ENCODE results near the gene SPAG6. TPM values are rescaled to one million over a fixed set of nuclear protein-coding genes. Genes with fewer than 3 reads are reported as not detected.

Gene SPAG6
- total RNA-seq, 1 donor from 2014 or later: 0.70 TPM

DNA sequence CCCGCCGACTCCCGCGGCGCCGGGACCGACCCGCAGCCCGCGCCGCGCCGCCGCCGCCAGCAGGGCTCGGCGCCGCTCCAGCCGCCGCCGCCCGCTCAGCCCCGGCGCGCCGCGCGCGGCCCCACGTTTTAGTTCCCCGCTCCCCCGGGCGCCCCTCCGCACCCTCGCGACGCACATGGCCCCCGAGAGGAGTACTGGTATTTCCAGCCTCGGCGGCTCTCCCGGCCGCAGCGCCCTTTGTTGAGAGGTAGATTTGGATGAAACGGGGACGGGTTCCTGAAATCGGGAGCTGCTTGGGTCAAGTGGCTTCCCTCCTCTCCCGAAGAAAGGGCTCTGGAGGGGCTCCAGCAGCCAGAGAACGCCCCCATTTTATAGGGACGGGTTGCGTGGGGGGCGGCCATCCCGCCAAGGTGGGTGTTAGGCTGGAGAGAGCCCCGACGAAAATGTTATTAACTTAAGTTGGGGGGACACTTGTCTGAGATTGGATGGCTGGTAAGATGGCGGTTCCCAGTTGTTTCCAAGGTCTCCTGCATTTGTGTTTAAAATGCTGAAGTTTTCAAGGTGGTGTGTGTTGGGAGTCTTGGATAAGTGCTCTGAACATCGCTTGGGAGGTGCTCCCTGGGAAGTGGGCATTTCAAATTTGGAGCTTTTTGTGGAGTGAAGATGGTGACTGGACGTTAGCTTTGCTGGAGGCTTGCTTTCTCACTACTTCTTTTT, 23.2 kb upstream of the SPAG6 start:
- no peak for DNase-seq (ENCODE audit: low read depth)

DNA sequence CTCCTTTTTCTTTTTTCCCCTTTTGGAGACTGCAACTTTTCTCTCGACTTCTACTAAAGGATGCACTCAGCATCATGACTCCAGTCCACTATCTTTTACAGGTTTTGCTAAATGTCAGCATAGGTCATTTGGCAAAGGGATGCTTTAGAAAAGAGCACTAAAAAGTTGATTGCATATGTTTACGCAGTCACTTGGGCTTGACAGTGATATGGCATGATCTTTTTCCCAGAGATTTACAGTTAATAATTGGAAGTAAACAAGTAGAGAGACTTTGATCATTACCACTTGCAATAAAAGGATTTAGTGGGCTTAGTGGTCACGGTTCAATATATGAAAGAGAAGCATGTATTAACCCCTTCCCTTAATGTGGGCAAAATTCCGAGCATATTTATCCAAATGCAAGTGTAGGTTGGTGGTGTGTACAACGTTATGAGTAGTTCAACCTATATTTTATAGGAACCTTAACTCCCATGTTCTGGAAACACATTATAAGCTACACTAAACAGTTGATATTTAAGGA, 22.6 kb upstream of the SPAG6 start:
- DNase-seq (ENCODE audit: low read depth): no peak

DNA sequence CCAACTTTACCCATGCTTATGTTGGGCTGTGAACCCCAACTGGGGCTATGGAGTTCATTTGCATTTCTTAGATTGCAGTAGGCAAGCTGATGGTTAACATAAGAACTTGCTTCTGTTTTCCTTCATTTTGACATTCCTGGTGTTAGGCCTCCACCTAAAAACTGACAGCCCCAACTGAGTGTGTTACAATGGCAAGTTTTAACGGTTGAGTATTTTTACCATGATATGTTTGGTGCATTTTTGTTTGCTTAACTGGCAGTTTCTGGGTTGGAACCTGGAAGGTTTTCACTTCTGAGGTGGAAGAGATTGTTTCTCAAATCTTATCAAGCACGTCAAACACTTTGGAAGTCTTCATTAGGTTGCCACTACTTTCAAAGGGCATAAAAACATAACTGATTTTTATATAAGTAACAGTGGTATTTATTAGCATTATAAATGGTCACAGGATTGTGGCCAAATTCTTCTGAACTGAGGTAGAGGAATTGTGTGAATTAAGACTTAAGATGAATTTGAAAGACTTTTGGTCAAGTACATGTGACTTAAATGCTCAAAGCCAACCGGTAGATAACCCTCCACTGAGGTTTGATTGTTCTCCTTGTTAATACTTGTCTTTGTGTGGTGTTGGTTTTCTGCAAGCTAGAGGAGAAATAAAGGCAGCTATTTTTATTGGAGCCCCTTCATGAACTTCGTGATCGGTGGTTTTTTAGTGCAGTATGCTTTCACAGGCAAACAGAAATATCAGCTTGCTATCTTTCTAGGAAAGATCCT, 21.6 kb upstream of the SPAG6 start:
- DNase-seq (ENCODE audit: low read depth): no peak

DNA sequence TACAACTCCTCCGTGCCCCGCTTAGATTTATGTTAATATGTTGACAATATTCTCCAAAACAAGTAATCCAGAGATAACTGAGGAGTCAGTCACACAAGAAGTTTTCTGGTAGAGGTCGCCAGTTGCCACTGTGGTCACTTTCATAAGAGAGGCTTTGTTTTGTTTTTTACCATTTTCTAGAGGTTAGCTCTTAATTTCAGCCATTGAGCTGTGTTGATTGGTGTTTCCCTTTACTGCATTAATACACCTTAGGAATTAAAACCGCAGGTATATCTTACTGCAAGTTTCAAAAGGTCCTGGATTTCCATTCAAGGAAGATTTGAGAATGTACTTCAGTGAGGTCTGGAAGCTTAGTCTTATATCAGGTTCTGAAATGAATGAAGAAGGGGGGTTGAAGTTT, 20.9 kb upstream of the SPAG6 start:
- DNase-seq (ENCODE audit: low read depth): no peak

GRCh38 chr10:22324893-22325271, 20.4 kb upstream of the SPAG6 start:
- DNase-seq (ENCODE audit: low read depth): no peak

DNA sequence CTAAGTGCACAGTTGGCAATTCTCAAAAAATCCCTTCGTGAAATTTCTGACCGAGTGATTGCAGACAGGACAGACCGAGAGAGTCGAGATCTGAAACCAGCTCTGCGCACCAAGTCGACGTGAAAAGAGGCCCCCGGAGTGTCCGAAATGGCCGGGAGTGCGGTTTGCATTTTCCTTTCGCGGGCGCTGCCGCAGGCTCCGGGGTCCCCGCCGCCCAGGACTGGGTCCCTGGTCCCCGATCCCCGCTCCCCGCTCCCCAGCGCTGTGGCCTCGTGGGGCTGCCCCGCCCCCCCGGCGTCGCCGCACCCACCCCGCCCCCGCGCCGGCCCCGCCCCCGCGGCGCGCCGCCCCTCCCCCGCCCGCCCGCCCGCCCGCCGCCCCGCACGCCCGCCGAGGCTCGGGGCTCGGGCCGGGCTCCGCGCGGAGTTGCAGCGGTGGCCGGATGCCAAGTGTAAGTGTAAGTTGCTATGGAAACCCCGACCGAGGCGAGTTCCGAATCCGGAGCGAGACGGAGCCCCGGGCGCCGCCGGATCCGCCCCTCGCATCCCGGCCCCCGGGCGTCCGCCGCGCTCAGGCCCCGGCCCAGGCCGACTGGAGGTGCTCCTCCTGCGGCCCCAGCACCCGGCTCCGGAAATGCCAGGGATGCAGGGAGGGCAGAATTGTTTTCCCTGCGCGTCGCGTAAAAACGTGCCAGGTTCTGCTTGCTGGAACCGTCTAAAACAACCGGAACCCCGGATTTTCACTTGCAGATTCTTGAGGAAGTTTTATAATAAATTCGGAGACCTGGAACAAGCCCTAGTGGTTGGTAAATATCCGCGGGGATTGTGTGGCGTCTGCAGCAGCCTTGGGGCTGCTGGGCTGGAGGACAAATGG, 19.8 kb upstream of the SPAG6 start:
- no peak for DNase-seq (ENCODE audit: low read depth)

DNA sequence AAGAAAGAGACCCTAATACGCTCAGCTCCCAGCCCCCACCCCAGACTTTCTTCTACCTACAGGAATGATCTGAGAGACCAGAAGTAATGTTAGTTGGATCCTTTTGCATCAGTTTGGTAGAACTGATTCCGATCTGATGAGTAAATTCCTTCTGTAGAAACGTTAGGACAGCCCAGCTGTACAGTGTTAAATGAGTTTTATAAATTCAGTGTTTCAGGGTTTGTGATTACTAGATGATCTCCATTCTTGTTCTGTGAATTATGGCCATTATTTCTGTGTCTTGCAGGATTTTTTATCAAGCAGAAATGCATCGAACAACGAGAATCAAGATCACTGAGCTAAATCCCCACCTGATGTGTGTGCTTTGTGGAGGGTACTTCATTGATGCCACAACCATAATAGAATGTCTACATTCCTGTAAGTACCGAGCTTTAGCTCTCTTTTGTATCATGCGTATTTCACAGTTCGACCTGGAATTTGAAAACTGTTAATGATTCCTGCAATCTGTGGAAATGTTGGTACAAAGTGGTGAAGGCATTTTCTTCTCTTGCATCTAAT, 19.1 kb upstream of the SPAG6 start:
- DNase-seq (ENCODE audit: low read depth): no peak

DNA sequence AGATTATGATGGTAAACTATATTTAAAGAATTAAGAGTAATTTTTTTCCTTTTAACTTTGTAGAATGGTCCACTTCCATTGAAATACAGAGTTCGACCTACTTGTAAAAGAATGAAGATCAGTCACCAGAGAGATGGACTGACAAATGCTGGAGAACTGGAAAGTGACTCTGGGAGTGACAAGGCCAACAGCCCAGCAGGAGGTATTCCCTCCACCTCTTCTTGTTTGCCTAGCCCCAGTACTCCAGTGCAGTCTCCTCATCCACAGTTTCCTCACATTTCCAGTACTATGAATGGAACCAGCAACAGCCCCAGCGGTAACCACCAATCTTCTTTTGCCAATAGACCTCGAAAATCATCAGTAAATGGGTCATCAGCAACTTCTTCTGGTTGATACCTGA, 16.1 kb upstream of the SPAG6 start:
- no peak for DNase-seq (ENCODE audit: low read depth)

- no peak for DNase-seq (ENCODE audit: low read depth)
Measured at GRCh38 chr10:22332116-22332692, 13.1 kb upstream of the SPAG6 start.

- DNase-seq (ENCODE audit: low read depth): no peak
Measured at GRCh38 chr10:22333167-22333974, 11.9 kb upstream of the SPAG6 start.

DNA sequence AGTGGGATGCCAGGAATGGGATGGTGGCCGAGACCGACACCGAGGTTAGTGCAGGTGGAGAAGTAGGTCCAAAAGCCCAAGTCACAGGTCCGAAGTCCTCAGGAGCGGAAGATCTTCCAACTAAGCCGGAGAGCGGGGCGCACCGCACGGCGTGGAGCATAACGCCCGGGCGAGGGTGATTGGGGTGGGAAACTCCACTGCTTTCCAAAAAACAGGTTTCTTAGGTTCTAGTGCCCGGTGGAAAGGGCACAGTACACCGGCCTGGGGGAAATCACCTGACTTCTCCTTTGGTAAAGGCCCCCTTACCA, 11.4 kb upstream of the SPAG6 start:
- no peak for DNase-seq (ENCODE audit: low read depth)

DNA sequence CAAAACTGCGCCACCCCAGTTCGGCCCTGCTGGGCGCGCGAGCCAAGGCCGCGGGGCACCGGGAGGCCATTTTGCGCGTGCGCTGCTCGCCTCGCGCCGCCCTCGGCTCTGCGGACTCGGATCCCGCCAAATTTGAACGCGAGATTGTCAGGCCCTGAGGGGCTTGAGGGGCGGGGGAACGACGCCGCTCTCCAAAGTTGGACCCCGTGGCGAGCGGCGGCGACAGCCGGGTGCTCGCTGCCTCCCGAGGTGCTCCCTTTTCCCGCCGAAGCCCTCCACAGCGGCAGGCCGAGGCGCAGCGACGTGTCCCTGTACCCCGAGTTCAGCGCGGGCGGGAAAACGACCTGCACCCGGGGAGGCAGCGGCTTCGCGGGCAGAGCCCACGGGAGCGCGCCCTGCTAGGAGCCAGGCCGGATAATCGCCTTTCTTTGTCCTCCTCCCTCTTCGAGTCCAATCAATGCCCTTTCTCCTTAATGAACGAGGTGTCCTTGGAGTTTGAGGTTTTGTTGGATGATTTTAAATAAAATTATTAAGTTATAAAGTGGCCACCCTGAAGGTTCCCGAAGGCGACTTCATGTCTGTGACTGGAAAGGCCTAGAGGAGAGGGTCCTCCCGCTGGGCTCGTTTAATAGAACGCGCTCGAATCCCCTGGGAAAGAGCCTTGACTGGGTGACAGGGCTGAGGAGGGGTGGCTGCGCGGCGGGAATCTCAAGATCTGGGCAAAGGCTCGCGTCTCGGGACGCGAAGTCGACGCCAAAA, 10.7 kb upstream of the SPAG6 start:
- no peak for DNase-seq (ENCODE audit: low read depth)

GRCh38 chr10:22335173-22335933, 9.9 kb upstream of the SPAG6 start:
- DNase-seq (ENCODE audit: low read depth): no peak

- no peak for DNase-seq (ENCODE audit: low read depth)
Measured at GRCh38 chr10:22338185-22338900, 7.0 kb upstream of the SPAG6 start.

DNA sequence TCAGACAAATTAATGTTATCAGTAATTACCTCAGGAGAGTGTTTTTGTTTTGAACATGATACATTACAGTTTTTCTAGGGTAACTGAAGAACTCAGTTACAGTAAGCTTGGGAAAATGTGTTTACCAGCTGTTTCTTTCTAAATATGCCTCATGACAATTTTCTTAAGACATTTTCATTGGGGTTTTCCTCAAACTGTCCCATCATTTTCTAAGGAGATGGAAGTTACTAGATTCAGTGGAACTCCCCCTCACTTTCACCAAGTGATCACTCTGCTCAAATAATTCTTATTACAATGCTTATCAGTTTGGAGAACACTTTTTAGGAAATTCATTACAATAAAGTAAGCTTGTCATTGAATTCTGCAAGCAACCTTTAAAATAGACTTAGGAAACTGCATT, 6.4 kb upstream of the SPAG6 start:
- DNase-seq (ENCODE audit: low read depth): no peak

GRCh38 chr10:22339761-22340328, 5.5 kb upstream of the SPAG6 start:
- DNase-seq (ENCODE audit: low read depth): no peak

DNA sequence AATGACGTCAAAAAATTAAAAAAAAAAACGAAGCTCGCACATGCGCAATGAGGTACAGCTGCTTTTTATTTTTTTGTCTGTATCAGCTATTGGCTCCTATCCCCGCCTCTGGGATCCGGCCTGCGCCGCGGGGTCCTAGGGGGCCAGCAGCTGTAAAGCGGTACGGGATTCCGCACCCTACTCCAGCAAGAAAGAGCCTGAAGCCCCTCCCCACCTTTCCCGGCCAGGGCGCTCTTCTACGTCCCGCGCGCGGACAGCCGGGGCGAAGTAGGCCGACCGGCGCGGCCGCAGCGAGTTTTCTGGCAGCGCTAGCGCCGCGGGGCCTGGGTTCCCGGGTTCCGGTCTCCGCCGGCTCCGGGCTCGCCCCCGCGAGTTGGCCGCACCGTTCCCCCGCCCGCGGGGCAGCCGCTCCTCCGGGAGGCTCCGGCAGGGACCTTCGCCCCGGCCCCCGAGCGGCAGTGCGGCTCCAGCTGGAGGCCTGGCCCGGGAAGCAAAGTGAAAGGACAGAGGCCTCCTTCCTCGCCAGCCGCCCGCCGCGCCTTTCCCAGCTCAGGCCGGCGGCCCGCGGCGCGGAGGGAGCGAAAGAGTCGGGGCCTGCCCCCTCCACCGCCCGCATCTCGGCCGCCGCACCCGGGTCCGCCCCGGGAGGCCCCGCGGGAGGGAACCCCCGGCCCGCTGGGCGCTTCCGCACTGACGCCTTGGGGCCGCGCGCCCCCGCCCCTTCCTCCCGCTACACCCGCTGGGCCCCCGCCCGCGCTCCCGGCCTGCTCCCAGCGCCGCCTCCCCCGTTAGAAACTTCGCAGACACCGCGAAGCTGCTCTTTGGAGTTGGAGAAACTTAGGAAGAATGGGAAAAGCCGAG, 4.7 kb upstream of the SPAG6 start:
- peak; percentile 65 for DNase-seq (ENCODE audit: low read depth)
